Measurements from ENCODE around the gene FGF3.

Gene FGF3

DNA sequence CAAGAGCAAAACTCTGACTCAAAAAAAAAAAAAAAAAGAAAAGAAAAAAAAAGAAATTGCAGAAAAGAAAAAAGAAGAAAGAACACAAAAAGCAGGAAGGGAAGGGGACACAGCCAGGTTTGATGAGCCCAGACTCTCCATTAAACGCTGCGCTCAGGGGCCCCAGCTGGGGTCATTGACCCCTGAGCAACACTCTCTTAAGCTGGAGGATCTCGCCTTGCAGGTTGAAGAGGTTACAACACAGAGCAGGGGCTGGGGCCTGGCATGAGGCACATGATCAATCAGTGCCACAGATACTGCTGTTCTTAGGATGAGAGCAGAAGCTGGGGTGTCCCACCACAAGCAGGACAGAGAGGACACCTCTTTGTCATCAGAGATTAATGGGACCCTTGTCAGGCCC, 7.8 kb downstream of the FGF3 start:
- no peak for TF ChIP-seq CTCF (IDR thresholded peaks at IDR 0.05; ENCODE audit: low read depth, low read length)
- no peak overlapping the region for H3K4me3 ChIP-seq (ENCODE audit: low read depth, low read length)

GRCh38 chr11:69810289-69811118, 8.7 kb downstream of the FGF3 start:
- H3K4me3 ChIP-seq (ENCODE audit: low read depth, low read length) = no peak overlapping the region
- no peak for TF ChIP-seq CTCF (IDR thresholded peaks at IDR 0.05; ENCODE audit: low read depth, low read length)

DNA sequence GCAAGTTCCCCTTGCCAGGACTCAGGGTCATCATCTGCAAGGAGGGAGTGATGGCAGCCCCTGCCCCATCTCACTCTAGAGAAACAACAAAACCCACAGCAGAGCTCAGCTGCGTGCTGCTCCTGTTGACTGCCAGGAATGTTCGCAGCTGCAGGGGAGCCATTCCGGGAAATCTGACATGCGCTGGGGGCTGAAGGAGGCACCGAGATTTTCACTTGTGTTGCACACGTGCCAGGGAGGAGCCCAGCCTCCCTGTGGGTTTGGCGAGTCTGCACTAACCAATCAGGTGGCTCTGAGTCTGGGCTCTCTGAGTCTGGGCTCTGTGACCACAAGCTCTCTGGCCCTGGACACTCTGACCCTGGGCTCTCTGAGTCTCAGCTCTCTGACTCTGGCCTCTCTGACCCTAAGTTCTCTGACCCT, 10.5 kb downstream of the FGF3 start:
- no peak overlapping the region for H3K4me3 ChIP-seq (ENCODE audit: low read depth, low read length)
- no peak for TF ChIP-seq CTCF (IDR thresholded peaks at IDR 0.05; ENCODE audit: low read depth, low read length)

DNA sequence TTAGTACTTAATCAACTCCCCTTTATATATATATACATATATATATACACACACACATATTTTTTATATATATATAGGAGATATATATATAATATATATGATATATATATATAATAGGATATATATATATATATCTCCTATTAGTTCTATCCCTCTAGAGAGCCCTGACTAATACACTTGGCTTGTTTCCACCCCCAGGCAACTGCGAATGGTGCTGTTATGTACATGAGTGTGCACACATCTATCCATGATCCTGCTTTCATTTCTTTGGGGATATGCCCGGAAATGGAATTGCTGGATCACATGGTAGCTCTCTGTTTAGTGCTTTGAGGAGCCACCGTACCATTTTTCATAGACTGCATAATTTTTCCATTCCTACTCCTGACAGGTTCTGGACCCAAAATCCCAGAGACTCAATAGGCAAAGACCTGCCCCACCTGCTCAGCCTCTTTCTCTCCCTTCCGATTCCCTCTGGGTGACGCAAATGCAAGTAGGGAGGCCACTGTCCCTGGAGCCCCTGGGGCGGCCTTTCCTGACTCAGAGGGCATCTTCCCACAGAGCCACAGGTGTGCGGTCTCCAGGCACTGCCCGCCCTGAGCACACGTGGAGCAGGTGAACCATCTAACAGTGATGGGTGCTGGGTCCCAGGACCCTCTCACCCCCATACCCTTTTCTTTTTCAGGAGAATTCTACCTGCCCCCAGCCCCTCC, 12.0 kb downstream of the FGF3 start:
- no peak for TF ChIP-seq CTCF (IDR thresholded peaks at IDR 0.05; ENCODE audit: low read depth, low read length)
- no peak overlapping the region for H3K4me3 ChIP-seq (ENCODE audit: low read depth, low read length)

DNA sequence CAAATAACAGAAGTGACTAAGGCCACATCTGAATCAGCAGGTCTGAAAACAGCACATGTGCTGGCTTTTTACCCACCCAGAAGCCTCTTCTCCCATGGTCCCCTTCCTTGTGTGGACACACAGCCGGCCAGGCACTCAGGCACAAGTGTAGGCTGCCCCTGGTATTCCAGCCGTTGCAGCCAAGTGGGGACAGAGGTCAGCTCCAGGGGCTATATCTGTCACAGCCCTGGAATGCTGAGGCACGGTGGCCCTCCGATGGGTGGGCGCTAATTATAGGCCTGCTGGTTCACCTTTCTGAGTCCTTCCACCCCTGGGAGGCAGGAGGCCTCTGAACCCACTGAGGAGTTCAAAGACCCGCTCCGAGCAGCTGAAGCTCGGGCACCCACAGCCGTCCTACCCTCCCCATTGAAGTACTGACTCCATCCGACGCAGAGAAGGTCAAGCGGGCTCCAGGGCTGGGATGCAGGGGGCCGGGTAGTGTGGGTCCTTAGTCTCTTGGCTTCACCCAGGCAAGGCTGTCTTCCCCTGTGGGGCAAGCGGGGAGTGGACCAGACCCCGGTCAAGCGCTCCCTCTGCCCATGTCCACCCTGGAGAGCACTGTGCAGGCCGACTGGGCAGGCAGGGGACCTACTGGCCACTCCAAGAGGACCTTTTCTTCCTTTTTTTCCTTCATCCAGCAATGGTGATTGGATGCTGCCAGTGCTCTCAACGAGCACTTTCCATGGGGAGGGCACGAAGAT, 14.3 kb downstream of the FGF3 start:
- no peak overlapping the region for H3K4me3 ChIP-seq (ENCODE audit: low read depth, low read length)
- no peak for TF ChIP-seq CTCF (IDR thresholded peaks at IDR 0.05; ENCODE audit: low read depth, low read length)

DNA sequence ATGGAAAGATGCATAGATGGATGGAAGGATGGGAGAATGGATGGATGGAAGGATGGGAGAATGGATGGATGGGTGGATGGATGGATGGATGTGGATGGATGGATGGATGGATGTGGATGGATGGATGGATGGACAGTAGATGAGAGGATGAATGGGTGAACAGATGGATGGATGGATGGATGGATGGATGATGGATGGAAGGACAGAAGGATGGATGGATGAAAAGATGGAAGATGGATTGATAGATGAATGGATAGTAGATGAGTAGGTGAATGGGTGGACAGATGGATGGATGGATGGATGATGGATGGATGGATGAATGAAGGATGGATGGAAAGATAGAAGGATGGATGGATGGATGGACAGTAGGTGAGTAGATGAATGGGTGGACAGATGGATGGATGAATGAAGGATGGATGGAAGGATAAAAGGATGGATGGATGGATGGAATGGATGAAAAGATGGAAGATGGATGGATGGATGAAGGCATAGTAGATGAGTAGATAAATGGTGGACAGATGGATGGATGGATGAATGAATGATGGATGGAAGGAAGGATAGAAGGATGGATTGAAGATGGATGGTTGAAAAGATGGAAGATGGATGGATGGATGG, 15.5 kb downstream of the FGF3 start:
- no peak overlapping the region for H3K4me3 ChIP-seq (ENCODE audit: low read depth, low read length)
- TF ChIP-seq CTCF (IDR thresholded peaks at IDR 0.05; ENCODE audit: low read depth, low read length) = no peak
